ENCODE data around the gene SMIM27. TPM values are rescaled to one million over a fixed set of nuclear protein-coding genes. Genes with fewer than 3 reads are reported as not detected.
A peak's percentile ranks its signal among the peaks of the same experiment; 100 is the strongest.
"Not testable (repeated sequence)": the region's sequence is repeated elsewhere in the genome, so short reads cannot be mapped to it uniquely, and the experiment has no call there.

Gene SMIM27
- polyA plus RNA-seq, 3 donors = 14.7 to 18.0 (median 17.0) TPM

- DNase-seq (ENCODE audit: extremely low read depth in 1 of 11, low read depth in 9 of 11, low spot score in 4 of 11) = no peak
Observed at GRCh38 chr9:32580631-32581300, 28.6 kb downstream of the SMIM27 start.

- peak; percentile 12 to 70 (median 46) for DNase-seq (ENCODE audit: extremely low read depth in 1 of 11, low read depth in 9 of 11, low spot score in 4 of 11)
Observed at GRCh38 chr9:32581512-32582143, 29.5 kb downstream of the SMIM27 start.

- no peak for DNase-seq (ENCODE audit: extremely low read depth in 1 of 11, low read depth in 9 of 11, low spot score in 4 of 11)
Observed at GRCh38 chr9:32584784-32585183, 32.7 kb downstream of the SMIM27 start.

GRCh38 chr9:32587901-32588300 is 35.8 kb downstream of the SMIM27 start:
- DNase-seq (ENCODE audit: extremely low read depth in 1 of 11, low read depth in 9 of 11, low spot score in 4 of 11) = no peak

GRCh38 chr9:32589083-32589723 is 37.1 kb downstream of the SMIM27 start:
- peak in 8 of 11 donors; percentile 16 to 40 (median 22) for DNase-seq (ENCODE audit: extremely low read depth in 1 of 11, low read depth in 9 of 11, low spot score in 4 of 11)

GRCh38 chr9:32590476-32590875 is 38.3 kb downstream of the SMIM27 start:
- no peak for DNase-seq (ENCODE audit: extremely low read depth in 1 of 11, low read depth in 9 of 11, low spot score in 4 of 11)

GRCh38 chr9:32590898-32591297 is 38.8 kb downstream of the SMIM27 start:
- DNase-seq (ENCODE audit: extremely low read depth in 1 of 11, low read depth in 9 of 11, low spot score in 4 of 11) = no peak

GRCh38 chr9:32596096-32596865 is 44.2 kb downstream of the SMIM27 start:
- no peak for DNase-seq (ENCODE audit: extremely low read depth in 1 of 11, low read depth in 9 of 11, low spot score in 4 of 11)

- no peak for DNase-seq (ENCODE audit: extremely low read depth in 1 of 11, low read depth in 9 of 11, low spot score in 4 of 11)
Observed at GRCh38 chr9:32596936-32597335, 44.8 kb downstream of the SMIM27 start.

- DNase-seq (ENCODE audit: extremely low read depth in 1 of 11, low read depth in 9 of 11, low spot score in 4 of 11) = not testable (repeated sequence)
Observed at GRCh38 chr9:32599021-32599420, 46.9 kb downstream of the SMIM27 start.

Other genes starting within 250 kb of the SMIM27 start
- gene ACO1, start 167.7 kb upstream of the SMIM27 start, polyA plus RNA-seq (ENCODE audit: insufficient read length in 3 of 3) = 10 to 100 TPM; 43.6 to 52.0 (median 50.0) TPM
- 10 to 100 TPM; 10.9 to 13.6 (median 13.4) TPM for gene RIGI, start 26.1 kb upstream of the SMIM27 start, polyA plus RNA-seq (ENCODE audit: insufficient read length in 3 of 3)
- 10 to 100 TPM; 30.0 to 38.4 (median 30.5) TPM for gene TOPORS, start 259 bp downstream of the SMIM27 start, polyA plus RNA-seq (ENCODE audit: insufficient read length in 3 of 3)
- 10 to 100 TPM; 73.0 to 83.6 (median 78.9) TPM for gene NDUFB6, start 20.8 kb downstream of the SMIM27 start, polyA plus RNA-seq (ENCODE audit: insufficient read length in 3 of 3)
- under 1 TPM; 0.08 to 0.15 (median 0.09) TPM for gene TAF1L, start 83.3 kb downstream of the SMIM27 start, polyA plus RNA-seq (ENCODE audit: insufficient read length in 3 of 3)
- gene TMEM215, start 231.2 kb downstream of the SMIM27 start, polyA plus RNA-seq (ENCODE audit: insufficient read length in 3 of 3) = under 1 TPM; 0.12 to 0.24 (median 0.14) TPM

Measured in renal cortex interstitium (tissue), 11 donors.